ENCODE data around the gene FOXO3. TPM values are rescaled to one million over a fixed set of nuclear protein-coding genes. Genes with fewer than 3 reads are reported as not detected.

The FOXO3 gene
- total RNA-seq, 2 experiments from 2014 or later, result 7.5 to 9.0 TPM

DNA sequence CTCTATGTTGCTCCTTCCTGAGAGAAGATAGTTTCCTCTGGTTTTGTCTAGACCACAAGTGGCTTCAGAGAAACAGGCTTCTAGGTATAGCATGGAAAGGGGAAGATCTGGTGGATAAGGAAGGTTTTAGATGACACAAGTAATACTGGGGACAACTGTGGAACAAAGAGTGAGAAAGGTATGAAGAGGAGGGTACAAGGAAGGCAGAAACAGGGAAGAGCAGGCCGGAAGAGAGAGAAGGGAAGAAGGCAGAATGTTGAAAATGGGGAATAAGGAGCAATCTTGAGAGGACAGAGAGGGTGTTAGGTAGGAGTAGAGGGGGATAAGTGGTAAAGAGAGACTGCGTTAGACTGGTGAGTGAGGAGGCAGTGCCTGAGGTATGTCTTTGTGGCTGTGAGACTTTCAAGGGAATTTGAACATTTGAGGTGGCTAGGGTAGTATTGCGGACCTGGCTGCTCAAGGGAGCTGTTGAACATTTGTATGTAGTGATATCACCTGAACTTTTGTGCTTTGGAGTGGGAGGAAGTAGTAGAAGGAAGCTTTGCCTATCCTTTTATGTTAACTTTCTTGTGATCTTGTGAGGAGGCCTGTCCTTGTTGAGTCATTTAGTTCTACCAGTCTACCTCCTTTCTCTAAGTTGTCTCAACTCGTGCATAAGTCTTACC is 69.5 kb downstream of the FOXO3 start:
- TF ChIP-seq, protein P1, sequence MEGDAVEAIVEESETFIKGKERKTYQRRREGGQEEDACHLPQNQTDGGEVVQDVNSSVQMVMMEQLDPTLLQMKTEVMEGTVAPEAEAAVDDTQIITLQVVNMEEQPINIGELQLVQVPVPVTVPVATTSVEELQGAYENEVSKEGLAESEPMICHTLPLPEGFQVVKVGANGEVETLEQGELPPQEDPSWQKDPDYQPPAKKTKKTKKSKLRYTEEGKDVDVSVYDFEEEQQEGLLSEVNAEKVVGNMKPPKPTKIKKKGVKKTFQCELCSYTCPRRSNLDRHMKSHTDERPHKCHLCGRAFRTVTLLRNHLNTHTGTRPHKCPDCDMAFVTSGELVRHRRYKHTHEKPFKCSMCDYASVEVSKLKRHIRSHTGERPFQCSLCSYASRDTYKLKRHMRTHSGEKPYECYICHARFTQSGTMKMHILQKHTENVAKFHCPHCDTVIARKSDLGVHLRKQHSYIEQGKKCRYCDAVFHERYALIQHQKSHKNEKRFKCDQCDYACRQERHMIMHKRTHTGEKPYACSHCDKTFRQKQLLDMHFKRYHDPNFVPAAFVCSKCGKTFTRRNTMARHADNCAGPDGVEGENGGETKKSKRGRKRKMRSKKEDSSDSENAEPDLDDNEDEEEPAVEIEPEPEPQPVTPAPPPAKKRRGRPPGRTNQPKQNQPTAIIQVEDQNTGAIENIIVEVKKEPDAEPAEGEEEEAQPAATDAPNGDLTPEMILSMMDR (IDR thresholded peaks at IDR 0.05), result no peak
- Mint-ChIP-seq H3K9me3 (no peaks in the 10 kb centered on the region), H3K36me3 (ENCODE audit: low read depth) (no peaks in the 10 kb centered on the region), H3K27ac (peak overlapping the region; percentile 65), H3K27me3 (no peaks in the 10 kb centered on the region), H3K4me1 (ENCODE audit: low read depth) (peaks cover 59% of the 10 kb centered on the region), H3K4me3 (no peak overlapping the region)
- ATAC-seq (peak; percentile 87), DNase-seq (peak; percentile 26)
- intact Hi-C loops (cut with micrococcal nuclease), result no loop called here
- ChIA-PET POLR2A (interaction anchor here (0.7 kb wide), 1 partner anchor 432 kb away, joined by 3 read pairs; no protein-coding TSS in a partner anchor), CTCF (no interaction called here)

DNA sequence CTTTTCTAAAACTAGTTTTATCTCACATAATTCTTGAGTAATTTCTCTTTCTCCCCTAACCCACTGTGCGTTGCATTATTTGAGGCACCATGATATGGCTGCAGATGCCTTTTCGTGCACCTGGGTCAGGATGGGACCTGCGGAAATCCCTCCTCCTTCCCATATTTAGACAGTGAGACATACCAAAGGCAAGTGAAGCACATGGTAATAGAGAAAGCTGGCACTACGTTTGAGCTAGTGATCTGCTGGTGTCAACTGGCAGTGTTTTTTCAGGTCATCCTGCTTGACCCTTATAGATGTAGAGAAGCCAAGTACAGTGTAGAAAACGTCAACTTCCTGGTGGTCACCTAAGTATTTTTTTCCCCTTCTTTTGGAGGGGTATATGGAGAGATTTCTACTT is 71.7 kb downstream of the FOXO3 start:
- ATAC-seq (no peak), DNase-seq (no peak)
- CTCF ChIA-PET, result no interaction called here
- intact Hi-C loops (cut with micrococcal nuclease), result no loop called here
- H3K36me3 Mint-ChIP-seq (ENCODE audit: low read depth), result no peaks in the 10 kb centered on the region
- POLR2A ChIA-PET, result no interaction called here
- no peaks in the 10 kb centered on the region for H3K9me3 Mint-ChIP-seq
- peaks cover 74% of the 10 kb centered on the region for H3K4me1 Mint-ChIP-seq (ENCODE audit: low read depth)
- TF ChIP-seq, protein P1 (IDR thresholded peaks at IDR 0.05), result no peak
- no peak overlapping the region for H3K27ac Mint-ChIP-seq
- no peaks in the 10 kb centered on the region for H3K27me3 Mint-ChIP-seq
- H3K4me3 Mint-ChIP-seq, result no peak overlapping the region

DNA sequence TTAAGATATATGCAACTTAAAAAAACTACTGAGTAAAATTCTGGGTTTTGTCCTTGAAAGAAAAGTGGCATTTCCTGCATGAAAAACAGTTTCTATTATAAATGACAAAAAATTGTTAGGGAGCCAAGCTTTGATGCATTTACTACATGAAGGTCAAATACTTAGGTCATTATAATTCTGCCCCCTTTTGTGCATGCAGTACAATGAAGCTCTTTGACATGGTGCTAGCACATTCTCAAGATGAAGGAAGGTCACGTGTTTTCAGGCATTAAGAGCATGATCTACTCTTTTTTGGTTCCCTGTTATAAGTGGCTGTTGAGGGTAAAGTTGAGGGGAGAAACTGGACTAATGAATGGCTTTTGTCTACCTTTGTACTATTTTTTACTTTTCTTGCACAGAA is 72.7 kb downstream of the FOXO3 start:
- intact Hi-C loops (cut with micrococcal nuclease), result no loop called here
- no peaks in the 10 kb centered on the region for H3K27me3 Mint-ChIP-seq
- ChIA-PET POLR2A (interaction anchor here (0.6 kb wide), 1 partner anchor 328 kb away, joined by 3 read pairs; no protein-coding TSS in a partner anchor), CTCF (no interaction called here)
- ATAC-seq (no peak), DNase-seq (no peak)
- no peaks in the 10 kb centered on the region for H3K36me3 Mint-ChIP-seq (ENCODE audit: low read depth)
- no peaks in the 10 kb centered on the region for H3K9me3 Mint-ChIP-seq
- TF ChIP-seq, protein P1 (IDR thresholded peaks at IDR 0.05), result no peak
- H3K4me3 Mint-ChIP-seq, result no peak overlapping the region
- H3K27ac Mint-ChIP-seq, result no peak overlapping the region
- peaks cover 71% of the 10 kb centered on the region for H3K4me1 Mint-ChIP-seq (ENCODE audit: low read depth)

DNA sequence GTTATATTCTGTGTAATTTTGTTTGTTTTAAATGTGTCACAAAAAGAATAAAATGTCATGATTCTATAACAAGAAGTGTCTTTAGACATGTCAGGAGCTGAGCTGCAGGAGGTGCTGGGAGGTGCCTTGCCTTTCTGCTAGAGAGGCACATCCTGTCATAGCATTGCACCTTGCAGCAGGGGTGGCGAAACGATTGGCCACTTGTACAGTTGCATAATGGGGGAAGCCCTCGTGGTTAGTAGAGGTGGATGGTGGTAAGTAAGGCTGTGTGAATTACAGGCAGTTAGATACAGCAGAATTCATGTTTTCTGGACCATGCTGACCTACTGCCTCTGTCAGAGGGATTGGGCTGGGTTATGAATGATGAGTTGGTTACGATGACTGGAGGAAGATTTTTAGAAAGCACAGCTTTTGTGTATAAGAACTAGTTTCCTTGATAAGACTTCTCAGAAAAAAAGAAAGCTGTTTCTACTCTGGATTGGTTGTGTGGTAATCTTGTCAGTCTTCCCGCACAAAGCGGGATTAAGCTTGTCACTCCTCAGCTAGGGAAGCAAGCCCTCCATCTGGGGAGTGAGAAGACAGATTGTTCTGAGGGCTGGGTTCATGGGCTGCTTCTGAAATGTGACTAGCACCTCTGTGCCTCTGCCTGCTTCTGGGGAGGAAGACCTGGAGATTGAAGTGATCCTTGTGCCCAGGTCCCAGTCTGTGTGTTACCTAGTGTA is 74.9 kb downstream of the FOXO3 start:
- H3K27ac Mint-ChIP-seq, result peak overlapping the region; percentile 7
- peak; percentile 93 for ATAC-seq
- H3K4me1 Mint-ChIP-seq (ENCODE audit: low read depth), result peaks cover 61% of the 10 kb centered on the region
- intact Hi-C loops (cut with micrococcal nuclease), result loop anchor here (5.0 kb wide), 1 partner anchor 68 kb away; no protein-coding TSS in a partner anchor
- ChIA-PET POLR2A (interaction anchor here (1.2 kb wide), 1 partner anchor 135 kb away, joined by 3 read pairs; no protein-coding TSS in a partner anchor), CTCF (interaction anchor here (0.6 to 1.4 kb wide), 2 partner anchors 18 to 805 kb away, joined by 3 read pairs; partner anchors contain the start of gene SMPD2)
- no peaks in the 10 kb centered on the region for H3K36me3 Mint-ChIP-seq (ENCODE audit: low read depth)
- no peak overlapping the region for H3K4me3 Mint-ChIP-seq
- TF ChIP-seq, protein P1 (IDR thresholded peaks at IDR 0.05), result no peak
- H3K9me3 Mint-ChIP-seq, result no peaks in the 10 kb centered on the region
- H3K27me3 Mint-ChIP-seq, result no peaks in the 10 kb centered on the region
- peak; percentile 76 for DNase-seq

DNA sequence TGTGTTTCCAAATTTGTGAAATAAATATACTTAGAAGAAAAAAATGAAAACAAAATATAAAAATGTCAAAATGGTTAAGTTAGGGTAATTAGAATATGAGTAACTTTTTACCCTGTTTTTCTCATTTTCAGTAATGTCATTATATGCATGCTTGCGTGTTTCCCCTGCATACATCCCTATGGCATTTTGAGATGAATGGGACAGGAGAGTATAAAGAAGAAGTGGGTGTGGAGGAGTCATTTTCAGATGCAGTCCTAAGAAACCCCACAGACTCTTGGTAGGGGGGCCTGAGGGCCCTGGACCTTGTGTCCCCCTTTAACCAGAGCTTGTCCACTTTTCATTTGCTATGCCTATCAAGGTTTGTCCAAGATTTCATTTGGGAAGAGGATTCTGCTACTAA is 77.2 kb downstream of the FOXO3 start:
- Mint-ChIP-seq H3K36me3 (ENCODE audit: low read depth) (no peaks in the 10 kb centered on the region), H3K4me3 (no peak overlapping the region), H3K9me3 (no peaks in the 10 kb centered on the region), H3K27me3 (no peaks in the 10 kb centered on the region), H3K27ac (no peak overlapping the region), H3K4me1 (ENCODE audit: low read depth) (peaks cover 45% of the 10 kb centered on the region)
- DNase-seq, result no peak
- intact Hi-C loops (cut with micrococcal nuclease), result loop anchor here (5.0 kb wide), 1 partner anchor 71 kb away; no protein-coding TSS in a partner anchor
- TF ChIP-seq, protein P1 (IDR thresholded peaks at IDR 0.05), result no peak
- POLR2A ChIA-PET, result interaction anchor here (0.5 kb wide), 1 partner anchor 64 kb away, joined by 3 read pairs; no protein-coding TSS in a partner anchor
- CTCF ChIA-PET, result interaction anchor here (0.5 to 1.5 kb wide), 2 partner anchors 10 to 35 kb away, joined by 3 to 4 read pairs; no protein-coding TSS in a partner anchor
- ATAC-seq, result no peak

Data from activated CD8-positive, alpha-beta T cell treated with anti-CD3 and anti-CD28 coated beads for 36 hours (primary cell).